Neural cell (in vitro differentiated cells): Measurements from ENCODE around the gene TET1. TPM values are rescaled to one million over a fixed set of nuclear protein-coding genes. Genes with fewer than 3 reads are reported as not detected.

Experiments used
- H2AFZ ChIP-seq: fragments of 200-600, 300-800 bp; sonication (generic), shearing (Covaris generic); 2 replicates; pipeline ENCODE4 v1.6.0; 2014; ENCODE audit warnings: low read depth, mild to moderate bottlenecking, antibody characterized with exemption, low read length, moderate library complexity
- H3F3A ChIP-seq: fragments of 200-600 bp; shearing (Covaris generic); 2 replicates; pipeline ENCODE4 v1.6.1; 2016; ENCODE audit warnings: mild to moderate bottlenecking, moderate library complexity, mixed read lengths, antibody characterized with exemption, low read length; ENCODE audit not compliant: insufficient read depth, poor library complexity, severe bottlenecking
- H3K27ac ChIP-seq: fragments of 200-600, 300-800 bp; sonication (generic), shearing (Covaris generic); 2 replicates; pipeline ENCODE4 v1.5.1; 2014; ENCODE audit warnings: mild to moderate bottlenecking, low read length, moderate library complexity
- H3K27me3 ChIP-seq: fragments of 300-800, 200-600 bp; sonication (generic), shearing (Covaris generic); 2 replicates; pipeline ENCODE4 v1.6.0; 2014; ENCODE audit warnings: mild to moderate bottlenecking, low read depth, low read length, moderate library complexity; ENCODE audit not compliant: insufficient read depth
- H3K36me3 ChIP-seq: fragments of 300-800, 200-600 bp; sonication (generic), shearing (Covaris generic); 2 replicates; pipeline ENCODE4 v1.5.1; 2014; ENCODE audit warnings: mild to moderate bottlenecking, antibody characterized with exemption, low read length, moderate library complexity; ENCODE audit not compliant: insufficient read depth
- H3K4me2 ChIP-seq: fragments of 300-800, 200-600 bp; sonication (generic), shearing (Covaris generic); 2 replicates; pipeline ENCODE4 v1.6.0; 2014; ENCODE audit warnings: mild to moderate bottlenecking, low read length
- H3K4me3 ChIP-seq: fragments of 300-800, 200-600 bp; sonication (generic), shearing (Covaris generic); 2 replicates; pipeline ENCODE4 v1.5.1; 2014; ENCODE audit warnings: mild to moderate bottlenecking, low read length, moderate library complexity
- H3K79me2 ChIP-seq: fragments of 200-600 bp; shearing (Covaris generic); replicated peaks from 2 replicates; pipeline ENCODE4 v1.6.0; 2014; ENCODE audit warnings: mild to moderate bottlenecking, low read length, moderate library complexity; ENCODE audit not compliant: insufficient read depth
- H3K9ac ChIP-seq: fragments of 300-800, 200-600 bp; sonication (generic), shearing (Covaris generic); 2 replicates; pipeline ENCODE4 v1.6.1; 2016; ENCODE audit warnings: mild to moderate bottlenecking, low read length, mixed read lengths
- H3K9me2 ChIP-seq: fragments of 200-600 bp; shearing (Covaris generic); 2 replicates; pipeline ENCODE4 v1.6.1; 2016; ENCODE audit warnings: mild to moderate bottlenecking, low read length, mixed read lengths; ENCODE audit not compliant: insufficient read depth
- H3K9me3 ChIP-seq: fragments of 200-600, 300-800 bp; sonication (generic), shearing (Covaris generic); 2 replicates; pipeline ENCODE4 v1.6.1; 2016; ENCODE audit warnings: mild to moderate bottlenecking, mixed run types, low read length, moderate library complexity, mixed read lengths
- H4K20me1 ChIP-seq: fragments of 200-600 bp; shearing (Covaris generic); 2 replicates; pipeline ENCODE4 v1.6.1; 2016; ENCODE audit warnings: mild to moderate bottlenecking, mixed run types; ENCODE audit not compliant: insufficient read depth
- CTCF ChIP-seq: fragments of 450-650 bp; IDR thresholded peaks from 2 replicates; pipeline ENCODE4 v1.5.1; 2014; ENCODE audit warnings: antibody characterized with exemption, mild to moderate bottlenecking, moderate library complexity; ENCODE audit not compliant: poor library complexity, severe bottlenecking
- EP300 ChIP-seq: fragments of 450-650 bp; conservative IDR thresholded peaks from 2 replicates; pipeline ENCODE4 v1.6.1; 2014; ENCODE audit warnings: antibody characterized with exemption, mild to moderate bottlenecking, moderate library complexity; ENCODE audit not compliant: poor library complexity, severe bottlenecking
- EZH2 ChIP-seq: fragments of 200-600, 300-800 bp; shearing (Covaris generic), sonication (generic); IDR thresholded peaks from 2 replicates; pipeline ENCODE4 v1.6.1; 2014; ENCODE audit warnings: antibody characterized with exemption, low read length, borderline replicate concordance, mild to moderate bottlenecking; ENCODE audit not compliant: insufficient read depth, poor library complexity, severe bottlenecking
- MXI1 ChIP-seq: fragments of 450-650 bp; conservative IDR thresholded peaks from 2 replicates; pipeline ENCODE4 v1.6.1; 2014; ENCODE audit warnings: antibody characterized with exemption, mild to moderate bottlenecking; ENCODE audit not compliant: poor library complexity, severe bottlenecking
- POLR2AphosphoS5 ChIP-seq: IDR thresholded peaks from 2 replicates; pipeline ENCODE4 v1.6.1; 2012
- RAD21 ChIP-seq: fragments of 450-650 bp; conservative IDR thresholded peaks from 2 replicates; pipeline ENCODE4 v1.6.1; 2014; ENCODE audit warnings: antibody characterized with exemption, mild to moderate bottlenecking, moderate library complexity
- REST ChIP-seq: IDR thresholded peaks from 2 replicates; pipeline ENCODE4 v1.6.1; 2012; ENCODE audit warnings: borderline replicate concordance
- SMC3 ChIP-seq: fragments of 450-650 bp; conservative IDR thresholded peaks from 2 replicates; pipeline ENCODE4 v1.6.1; 2014; ENCODE audit warnings: antibody characterized with exemption, mild to moderate bottlenecking, moderate library complexity; ENCODE audit not compliant: poor library complexity
- TAF1 ChIP-seq: IDR thresholded peaks from 2 replicates; pipeline ENCODE4 v1.6.1; 2012; ENCODE audit warnings: low read depth
- polyA plus RNA-seq: library from polyadenylated mRNA; depleted of rRNA; stranded (reverse); fragments of >200 nt; gene quantifications from 2 replicates; pipeline ENCODE4 v1.2.3, GENCODE V29; 2014

TET1 gene
- polyA plus RNA-seq, 1 donor from 2014 or later, result 3.6 TPM

- H3K79me2 ChIP-seq, result peaks cover 14% of the 10 kb centered on the region
- no peaks in the 10 kb centered on the region for H3K36me3 ChIP-seq
- H3K9me2 ChIP-seq, result no peaks in the 10 kb centered on the region
- H3K27me3 ChIP-seq, result no peaks in the 10 kb centered on the region
- H3K4me3 ChIP-seq, result no peak overlapping the region
- TF ChIP-seq CTCF (no peak), REST (no peak)
- no peak overlapping the region for H3K9ac ChIP-seq
- no peaks in the 10 kb centered on the region for H3F3A ChIP-seq
- H3K9me3 ChIP-seq, result no peaks in the 10 kb centered on the region
- no peak overlapping the region for H3K4me2 ChIP-seq
- H3K27ac ChIP-seq, result no peak overlapping the region
- H2AFZ ChIP-seq, result no peak overlapping the region
- no peaks in the 10 kb centered on the region for H4K20me1 ChIP-seq
Observed at GRCh38 chr10:68717435-68717834, 157.3 kb downstream of the TET1 start.

DNA sequence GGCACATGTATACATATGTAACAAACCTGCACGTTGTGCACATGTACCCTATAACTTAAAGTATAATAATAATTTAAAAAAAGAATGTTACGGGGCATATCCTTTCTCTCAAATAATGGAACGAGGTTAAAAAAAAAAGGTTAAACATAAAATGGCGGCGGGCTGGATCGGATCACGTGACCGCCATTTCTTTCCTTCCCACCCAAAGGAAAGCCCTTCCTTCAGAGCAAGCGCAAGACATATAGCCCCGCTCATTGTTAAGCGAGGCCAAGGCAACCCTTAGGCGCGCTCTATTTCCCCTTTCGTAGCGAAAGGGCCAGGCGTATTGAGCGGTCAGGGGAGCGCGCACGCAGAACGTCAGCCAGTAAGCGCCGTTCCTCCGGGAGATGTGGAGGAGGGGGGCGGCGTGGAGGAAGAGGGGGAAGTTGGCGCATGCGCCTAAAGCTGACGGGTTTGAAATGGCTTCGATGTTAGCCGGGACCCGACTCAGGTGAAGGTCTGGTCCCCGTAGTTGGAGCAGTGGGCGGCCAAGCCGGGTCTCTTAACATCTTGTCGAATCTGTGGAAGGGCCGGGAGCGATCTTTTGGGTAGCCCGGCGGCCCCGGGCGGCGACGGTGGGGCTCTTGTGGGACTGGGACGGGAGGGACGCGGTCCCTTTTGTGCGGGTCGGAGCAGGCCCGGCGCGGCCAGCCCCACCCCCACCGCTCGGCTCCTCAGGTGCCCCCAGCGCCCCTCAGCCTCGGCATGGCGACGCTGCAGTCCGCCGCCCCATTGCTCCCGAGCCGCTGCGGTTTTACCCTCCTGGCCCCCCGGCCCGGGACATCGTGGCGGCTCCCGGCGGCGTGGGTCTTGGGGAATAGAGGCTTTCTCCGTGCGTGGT lies 160.9 kb downstream of the TET1 start, which contains the start of gene CCAR1:
Gene CCAR1 (plus strand): TSS at position 447 of the 880 bp plus-strand sequence. CDS start 1,266 bp downstream, outside the sequence.
- peak within 1 kb of the TSS; percentile 98 for H3K4me3 ChIP-seq
- H3K4me2 ChIP-seq, result peak within 1 kb of the TSS; percentile 94
- peak within 1 kb of the TSS; percentile 84 for H2AFZ ChIP-seq
- no peaks in the 10 kb centered on the region for H4K20me1 ChIP-seq
- no peaks in the 10 kb centered on the region for H3K36me3 ChIP-seq
- peak within 1 kb of the TSS; percentile 95 for H3K27ac ChIP-seq
- no peaks in the 10 kb centered on the region for H3F3A ChIP-seq
- TF ChIP-seq POLR2AphosphoS5, result peak; percentile 97
- TF ChIP-seq EZH2, result no peak
- no peak for TF ChIP-seq SMC3
- TF ChIP-seq MXI1, result peak; percentile 77
- peak; percentile 14 for TF ChIP-seq CTCF
- peak; percentile 79 for TF ChIP-seq REST
- peak; percentile 13 for TF ChIP-seq RAD21
- TF ChIP-seq EP300, result peak; percentile 58
- peak; percentile 80 for TF ChIP-seq TAF1
- H3K27me3 ChIP-seq, result no peaks in the 10 kb centered on the region
- H3K9me2 ChIP-seq, result no peaks in the 10 kb centered on the region
- H3K9ac ChIP-seq, result peak within 1 kb of the TSS; percentile 98
- no peaks in the 10 kb centered on the region for H3K9me3 ChIP-seq
- peaks cover 35% of the 10 kb centered on the region for H3K79me2 ChIP-seq
